GM12865 (cell line): ENCODE data around the gene TMEM126B.
A peak's percentile ranks its signal among the peaks of the same experiment; 100 is the strongest.
"Not testable (repeated sequence)": the region's sequence is repeated elsewhere in the genome, so short reads cannot be mapped to it uniquely, and the experiment has no call there.

Experiments
- DNase-seq: peaks from one replicate; pipeline ENCODE4 v3.0.0; 2010; ENCODE audit warnings: low read depth
- H3K4me3 ChIP-seq: 2 replicates; pipeline ENCODE4 v1.5.1; 2011; ENCODE audit warnings: mild to moderate bottlenecking, low read depth, low read length, control low read depth
- TF ChIP-seq, protein P1 (sequence below): IDR thresholded peaks from 2 replicates; pipeline ENCODE4 v1.5.1; 2011; ENCODE audit warnings: low read length, control low read depth, low read depth, inconsistent platforms; ENCODE audit not compliant: insufficient read depth; ENCODE audit errors: missing control alignments

The TMEM126B gene

GRCh38 chr11:85647604-85648299 lies 19.4 kb downstream of the TMEM126B start, which contains the start of gene TMEM126A:
Gene TMEM126A, plus strand, starts transcription at chr11:85647967. Its CDS starts 2,289 bp downstream, at chr11:85650256.
- TF ChIP-seq, protein P1, sequence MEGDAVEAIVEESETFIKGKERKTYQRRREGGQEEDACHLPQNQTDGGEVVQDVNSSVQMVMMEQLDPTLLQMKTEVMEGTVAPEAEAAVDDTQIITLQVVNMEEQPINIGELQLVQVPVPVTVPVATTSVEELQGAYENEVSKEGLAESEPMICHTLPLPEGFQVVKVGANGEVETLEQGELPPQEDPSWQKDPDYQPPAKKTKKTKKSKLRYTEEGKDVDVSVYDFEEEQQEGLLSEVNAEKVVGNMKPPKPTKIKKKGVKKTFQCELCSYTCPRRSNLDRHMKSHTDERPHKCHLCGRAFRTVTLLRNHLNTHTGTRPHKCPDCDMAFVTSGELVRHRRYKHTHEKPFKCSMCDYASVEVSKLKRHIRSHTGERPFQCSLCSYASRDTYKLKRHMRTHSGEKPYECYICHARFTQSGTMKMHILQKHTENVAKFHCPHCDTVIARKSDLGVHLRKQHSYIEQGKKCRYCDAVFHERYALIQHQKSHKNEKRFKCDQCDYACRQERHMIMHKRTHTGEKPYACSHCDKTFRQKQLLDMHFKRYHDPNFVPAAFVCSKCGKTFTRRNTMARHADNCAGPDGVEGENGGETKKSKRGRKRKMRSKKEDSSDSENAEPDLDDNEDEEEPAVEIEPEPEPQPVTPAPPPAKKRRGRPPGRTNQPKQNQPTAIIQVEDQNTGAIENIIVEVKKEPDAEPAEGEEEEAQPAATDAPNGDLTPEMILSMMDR, result no peak
- peak; percentile 92 for DNase-seq
- H3K4me3 ChIP-seq, result peak within 1 kb of the TSS; percentile 86

DNA sequence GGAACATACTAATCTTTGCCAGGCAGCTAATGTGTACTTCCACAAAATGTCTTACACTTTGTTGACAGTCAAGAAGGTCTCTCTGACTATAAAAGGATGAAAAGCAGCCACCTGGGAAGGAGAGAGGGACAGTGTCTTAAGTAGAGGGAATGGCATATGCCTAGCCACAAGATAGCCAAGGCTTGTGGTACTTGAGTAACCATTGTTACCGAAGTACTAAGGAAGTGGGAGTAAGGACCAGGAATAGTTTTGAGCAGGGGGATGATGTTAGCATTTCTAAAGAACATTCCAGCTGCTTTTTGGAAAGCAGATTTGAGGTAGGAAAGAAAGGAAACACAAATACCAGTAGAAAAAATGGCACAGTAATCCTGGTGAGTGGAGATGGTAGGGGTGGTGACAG lies 22.7 kb downstream of the TMEM126B start:
- no peak overlapping the region for H3K4me3 ChIP-seq
- no peak for DNase-seq
- TF ChIP-seq, protein P1, result no peak

- no peak overlapping the region for H3K4me3 ChIP-seq
- TF ChIP-seq, protein P1, result no peak
- DNase-seq, result no peak
Measured at GRCh38 chr11:85652786-85653447, 24.5 kb downstream of the TMEM126B start.

GRCh38 chr11:85654343-85654742 lies 25.9 kb downstream of the TMEM126B start:
- H3K4me3 ChIP-seq, DNase-seq: not testable (repeated sequence)

- DNase-seq, result no peak
- TF ChIP-seq, protein P1, result no peak
- H3K4me3 ChIP-seq, result no peak overlapping the region
Measured at GRCh38 chr11:85656777-85657176, 28.4 kb downstream of the TMEM126B start.

DNA sequence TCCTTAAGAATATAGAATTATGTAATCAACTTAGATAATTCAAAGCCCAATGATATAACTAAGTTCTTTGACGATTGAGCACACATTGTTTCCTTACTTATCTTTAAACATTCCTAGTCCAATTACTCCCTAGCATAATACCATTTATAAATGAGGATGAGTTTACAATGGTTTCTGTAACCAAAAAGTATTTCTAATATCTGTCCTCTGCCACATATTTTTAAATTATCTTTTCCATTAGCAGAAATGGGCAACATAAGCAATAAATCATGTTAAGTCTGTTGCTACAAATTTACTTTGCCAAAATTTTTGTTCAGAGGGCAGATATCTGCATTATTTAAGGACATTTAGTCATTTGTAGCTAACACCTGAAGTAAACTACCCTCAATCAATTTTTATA lies 29.8 kb downstream of the TMEM126B start:
- TF ChIP-seq, protein P1, result no peak
- DNase-seq, result no peak
- no peak overlapping the region for H3K4me3 ChIP-seq

- DNase-seq, result no peak
- peak overlapping the region; percentile 75 for H3K4me3 ChIP-seq
- TF ChIP-seq, protein P1, result no peak
Measured at GRCh38 chr11:85661972-85662664, 33.7 kb downstream of the TMEM126B start.
